ENCODE results near the gene ABHD5. TPM values are rescaled to one million over a fixed set of nuclear protein-coding genes. Genes with fewer than 3 reads are reported as not detected.

Gene ABHD5
- total and polyA plus RNA-seq, 2 of the 13 experiments (the other 11 are each of a cell fraction or from before 2014, with no cell fraction given): 4.5 to 13.3 TPM

DNA sequence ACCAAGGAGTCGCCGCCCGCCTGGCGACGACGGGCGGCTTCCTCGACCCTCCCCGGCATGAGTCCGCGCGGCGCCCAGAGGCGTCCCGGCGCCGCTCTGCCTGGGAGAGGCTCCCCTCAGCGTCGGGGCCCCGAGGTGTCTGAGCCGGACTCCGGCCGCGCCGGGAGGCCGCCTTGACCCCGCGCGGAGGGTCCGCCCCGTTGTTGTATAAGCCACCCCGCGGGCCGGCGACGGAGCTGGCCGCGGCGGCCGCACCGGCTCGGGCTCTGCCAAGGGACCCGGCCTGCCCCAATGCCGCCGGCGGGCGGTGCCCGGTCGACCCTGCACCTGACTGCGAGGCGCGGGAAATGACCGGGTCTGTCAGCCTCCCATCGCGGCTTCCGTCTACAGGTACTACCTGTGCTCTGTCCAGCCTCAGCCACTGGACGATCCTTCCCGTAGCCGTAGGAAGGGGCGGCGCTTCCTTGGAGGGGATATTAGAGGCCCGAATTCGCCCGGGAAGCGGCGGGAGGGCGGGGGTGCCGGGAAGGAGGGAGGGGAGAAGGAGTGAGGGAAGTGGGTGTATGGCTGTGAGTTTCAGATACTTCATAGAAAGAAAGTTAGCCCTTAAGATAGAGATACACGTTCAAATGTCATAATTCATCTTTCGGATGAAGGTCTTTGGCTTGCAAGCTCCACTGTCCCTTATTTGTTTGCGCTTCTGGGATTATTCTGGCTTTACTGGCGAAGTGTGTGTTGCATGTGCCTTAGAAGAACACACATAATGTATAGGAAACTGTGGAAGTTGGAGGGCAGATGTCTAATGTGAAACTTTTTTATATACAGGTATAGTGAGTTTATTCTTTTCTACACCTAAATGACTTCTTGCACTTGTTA, 620 bp downstream of the ABHD5 start (continued):
- TF ChIP-seq TCF12 (IDR thresholded peaks at IDR 0.05) (no peak), TCF12 (CRISPR knock-in tag; IDR thresholded peaks at IDR 0.05) (no peak), ETV5 (CRISPR knock-in tag; IDR thresholded peaks at IDR 0.05; ENCODE audit: borderline replicate concordance) (no peak), ZSCAN31 (CRISPR knock-in tag; IDR thresholded peaks at IDR 0.05; ENCODE audit: low read depth) (no peak), TOPORS (CRISPR knock-in tag; IDR thresholded peaks at IDR 0.05) (no peak), HMGA1 (CRISPR knock-in tag; conservative IDR thresholded peaks at IDR 0.05) (no peak), ZNF143 (CRISPR knock-in tag; IDR thresholded peaks at IDR 0.05) (no peak), TOE1 (CRISPR knock-in tag; IDR thresholded peaks at IDR 0.05) (no peak), RXRA (CRISPR knock-in tag; IDR thresholded peaks at IDR 0.05) (no peak), ZNF292 (CRISPR knock-in tag; IDR thresholded peaks at IDR 0.05; ENCODE audit: borderline replicate concordance, low read depth) (no peak), ZNF207 (IDR thresholded peaks at IDR 0.05; ENCODE audit: borderline replicate concordance) (no peak), CEBPB (IDR thresholded peaks at IDR 0.05; ENCODE audit: borderline replicate concordance, low read depth, low read length) (no peak), ZNF562 (CRISPR knock-in tag; IDR thresholded peaks at IDR 0.05; ENCODE audit: borderline replicate concordance) (no peak), CCDC6 (CRISPR knock-in tag; IDR thresholded peaks at IDR 0.05) (no peak), ZKSCAN8 (CRISPR knock-in tag; IDR thresholded peaks at IDR 0.05; ENCODE audit: borderline replicate concordance) (no peak), ZNF329 (CRISPR knock-in tag; IDR thresholded peaks at IDR 0.05; ENCODE audit: low read depth) (no peak), ZNF652 (CRISPR knock-in tag; IDR thresholded peaks at IDR 0.05; ENCODE audit: borderline replicate concordance, low read depth) (no peak), ZNF670 (CRISPR knock-in tag; IDR thresholded peaks at IDR 0.05; ENCODE audit: borderline replicate concordance) (no peak), KLF13 (CRISPR knock-in tag; IDR thresholded peaks at IDR 0.05) (no peak), STAG1 (CRISPR knock-in tag; IDR thresholded peaks at IDR 0.05) (no peak), PITX1 (CRISPR knock-in tag; IDR thresholded peaks at IDR 0.05) (no peak), ZSCAN22 (CRISPR knock-in tag; IDR thresholded peaks at IDR 0.05) (no peak)
- TF ChIP-seq, protein P1, sequence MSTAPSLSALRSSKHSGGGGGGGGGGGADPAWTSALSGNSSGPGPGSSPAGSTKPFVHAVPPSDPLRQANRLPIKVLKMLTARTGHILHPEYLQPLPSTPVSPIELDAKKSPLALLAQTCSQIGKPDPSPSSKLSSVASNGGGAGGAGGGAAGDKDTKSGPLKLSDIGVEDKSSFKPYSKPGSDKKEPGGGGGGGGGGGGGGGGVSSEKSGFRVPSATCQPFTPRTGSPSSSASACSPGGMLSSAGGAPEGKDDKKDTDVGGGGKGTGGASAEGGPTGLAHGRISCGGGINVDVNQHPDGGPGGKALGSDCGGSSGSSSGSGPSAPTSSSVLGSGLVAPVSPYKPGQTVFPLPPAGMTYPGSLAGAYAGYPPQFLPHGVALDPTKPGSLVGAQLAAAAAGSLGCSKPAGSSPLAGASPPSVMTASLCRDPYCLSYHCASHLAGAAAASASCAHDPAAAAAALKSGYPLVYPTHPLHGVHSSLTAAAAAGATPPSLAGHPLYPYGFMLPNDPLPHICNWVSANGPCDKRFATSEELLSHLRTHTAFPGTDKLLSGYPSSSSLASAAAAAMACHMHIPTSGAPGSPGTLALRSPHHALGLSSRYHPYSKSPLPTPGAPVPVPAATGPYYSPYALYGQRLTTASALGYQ (CRISPR knock-in tag; IDR thresholded peaks at IDR 0.05): no peak
- TF ChIP-seq, protein P2, sequence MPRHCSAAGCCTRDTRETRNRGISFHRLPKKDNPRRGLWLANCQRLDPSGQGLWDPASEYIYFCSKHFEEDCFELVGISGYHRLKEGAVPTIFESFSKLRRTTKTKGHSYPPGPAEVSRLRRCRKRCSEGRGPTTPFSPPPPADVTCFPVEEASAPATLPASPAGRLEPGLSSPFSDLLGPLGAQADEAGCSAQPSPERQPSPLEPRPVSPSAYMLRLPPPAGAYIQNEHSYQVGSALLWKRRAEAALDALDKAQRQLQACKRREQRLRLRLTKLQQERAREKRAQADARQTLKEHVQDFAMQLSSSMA (CRISPR knock-in tag; IDR thresholded peaks at IDR 0.05): no peak
- TF ChIP-seq, protein P3, sequence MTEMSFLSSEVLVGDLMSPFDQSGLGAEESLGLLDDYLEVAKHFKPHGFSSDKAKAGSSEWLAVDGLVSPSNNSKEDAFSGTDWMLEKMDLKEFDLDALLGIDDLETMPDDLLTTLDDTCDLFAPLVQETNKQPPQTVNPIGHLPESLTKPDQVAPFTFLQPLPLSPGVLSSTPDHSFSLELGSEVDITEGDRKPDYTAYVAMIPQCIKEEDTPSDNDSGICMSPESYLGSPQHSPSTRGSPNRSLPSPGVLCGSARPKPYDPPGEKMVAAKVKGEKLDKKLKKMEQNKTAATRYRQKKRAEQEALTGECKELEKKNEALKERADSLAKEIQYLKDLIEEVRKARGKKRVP (CRISPR knock-in tag; IDR thresholded peaks at IDR 0.05): no peak; a peak in 1 of 4 replicates
- TF ChIP-seq, protein P4, sequence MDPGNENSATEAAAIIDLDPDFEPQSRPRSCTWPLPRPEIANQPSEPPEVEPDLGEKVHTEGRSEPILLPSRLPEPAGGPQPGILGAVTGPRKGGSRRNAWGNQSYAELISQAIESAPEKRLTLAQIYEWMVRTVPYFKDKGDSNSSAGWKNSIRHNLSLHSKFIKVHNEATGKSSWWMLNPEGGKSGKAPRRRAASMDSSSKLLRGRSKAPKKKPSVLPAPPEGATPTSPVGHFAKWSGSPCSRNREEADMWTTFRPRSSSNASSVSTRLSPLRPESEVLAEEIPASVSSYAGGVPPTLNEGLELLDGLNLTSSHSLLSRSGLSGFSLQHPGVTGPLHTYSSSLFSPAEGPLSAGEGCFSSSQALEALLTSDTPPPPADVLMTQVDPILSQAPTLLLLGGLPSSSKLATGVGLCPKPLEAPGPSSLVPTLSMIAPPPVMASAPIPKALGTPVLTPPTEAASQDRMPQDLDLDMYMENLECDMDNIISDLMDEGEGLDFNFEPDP (CRISPR knock-in tag; conservative IDR thresholded peaks at IDR 0.05): no peak

All from HepG2 (cell line).